Measurements from ENCODE around the gene GRIK2. TPM values are rescaled to one million over a fixed set of nuclear protein-coding genes. Genes with fewer than 3 reads are reported as not detected.

GRIK2 gene
- polyA plus RNA-seq, 3 donors: 12.4 to 19.0 (median 14.6) TPM

DNA sequence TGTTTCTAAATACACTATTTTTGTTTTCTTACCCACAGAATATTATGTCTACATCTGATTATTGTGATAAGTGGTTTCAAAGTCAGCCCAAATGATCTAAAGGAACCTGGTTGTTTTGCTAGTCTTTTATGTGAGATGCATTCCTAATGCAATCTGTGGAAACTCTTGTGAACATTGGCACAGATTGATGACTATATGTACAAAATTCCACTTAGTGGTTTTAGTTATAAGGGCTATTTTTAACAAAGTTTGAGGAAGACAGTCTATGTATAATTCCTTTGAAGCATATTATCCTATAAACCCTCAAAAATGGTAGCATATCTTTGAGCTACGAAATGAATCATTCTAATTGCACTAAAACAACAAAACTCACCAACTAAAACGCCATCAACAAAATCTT, 140.9 kb downstream of the GRIK2 start:
- no peak for DNase-seq

DNA sequence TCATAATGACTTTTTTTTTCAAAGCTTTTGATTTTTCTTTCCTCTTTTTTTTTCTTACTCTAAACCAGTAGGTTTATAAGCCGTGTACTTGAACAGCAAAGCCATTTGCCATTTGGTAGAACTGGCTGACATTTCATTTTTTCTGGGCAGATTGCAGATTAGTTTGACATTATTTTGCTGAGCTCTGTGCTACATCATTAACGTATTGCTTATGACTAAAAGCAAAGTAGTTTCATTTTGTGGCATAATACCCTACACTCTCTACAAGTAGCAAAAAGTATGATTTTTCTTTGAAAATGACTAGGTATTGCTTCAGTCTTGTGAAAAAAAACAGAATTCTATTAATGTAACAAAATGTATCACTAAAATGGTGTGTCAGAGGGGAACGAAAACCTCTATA, 141.3 kb downstream of the GRIK2 start:
- DNase-seq: no peak

GRCh38 chr6:101537753-101538316, 144.3 kb downstream of the GRIK2 start:
- no peak for DNase-seq

- no peak for DNase-seq
These were observed 146.2 kb downstream of the GRIK2 start for GRCh38 chr6:101539510-101540245.

GRCh38 chr6:101541894-101542293, 148.4 kb downstream of the GRIK2 start:
- DNase-seq: no peak

GRCh38 chr6:101543796-101544195, 150.3 kb downstream of the GRIK2 start:
- DNase-seq: no peak

DNA sequence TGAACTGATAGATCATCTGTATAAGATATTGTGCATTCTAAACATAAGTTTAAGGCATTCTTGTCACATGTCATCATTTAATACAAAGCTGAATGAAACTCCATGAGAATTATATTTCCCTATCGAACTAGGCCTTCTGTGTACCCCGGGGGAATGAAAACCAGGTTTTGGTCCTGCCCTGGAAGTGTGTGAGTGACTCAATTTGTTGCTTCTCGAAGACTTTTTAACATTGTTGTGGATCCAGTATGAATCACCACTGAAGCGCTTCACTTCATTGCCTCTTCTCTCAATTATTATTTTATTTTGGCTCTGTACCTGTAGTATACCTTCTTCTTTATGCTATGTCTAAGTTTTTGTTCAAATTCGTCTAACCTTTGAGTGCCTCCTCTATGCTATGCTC, 150.8 kb downstream of the GRIK2 start:
- DNase-seq: no peak

GRCh38 chr6:101545191-101545590, 151.7 kb downstream of the GRIK2 start:
- no peak for DNase-seq

DNA sequence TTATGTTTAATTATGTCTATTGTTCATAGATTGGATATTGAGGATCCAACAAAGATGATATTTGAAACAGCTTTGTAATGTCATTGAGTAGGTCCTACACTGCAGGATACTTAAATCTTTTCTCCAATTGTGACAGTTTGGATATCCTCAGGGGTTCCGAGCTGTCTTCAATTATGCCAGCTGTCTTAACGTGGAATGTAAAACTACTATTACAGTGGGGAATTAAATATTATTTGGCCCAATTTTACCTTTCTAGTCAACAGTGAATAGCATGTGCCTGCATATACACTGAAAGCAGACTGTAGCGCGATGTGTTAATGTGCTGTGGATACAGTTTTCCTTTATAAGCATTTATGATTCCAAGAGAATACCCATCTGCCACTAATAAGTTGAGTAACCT, 156.9 kb downstream of the GRIK2 start:
- no peak for DNase-seq

DNA sequence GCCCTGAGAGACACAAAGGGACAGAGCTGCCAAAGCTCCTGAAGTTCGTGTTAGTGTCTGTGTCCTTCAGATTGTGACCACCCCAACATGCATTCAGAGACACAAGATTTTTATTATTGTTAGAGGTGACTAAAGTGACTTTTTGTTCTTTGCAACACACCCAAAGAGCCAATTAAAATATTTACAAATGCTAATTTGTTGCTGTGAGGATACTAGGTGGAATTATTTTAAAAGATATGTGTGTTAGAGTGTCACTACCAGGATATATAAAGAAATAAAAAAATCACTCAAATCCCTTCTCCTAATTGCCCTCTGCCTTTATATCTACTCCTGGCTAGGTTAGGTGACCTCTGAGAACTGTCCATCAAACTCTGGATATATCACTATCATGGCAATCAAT, 160.7 kb downstream of the GRIK2 start:
- DNase-seq: no peak

GRCh38 chr6:101558712-101559111, 165.2 kb downstream of the GRIK2 start:
- DNase-seq: no peak

DNA sequence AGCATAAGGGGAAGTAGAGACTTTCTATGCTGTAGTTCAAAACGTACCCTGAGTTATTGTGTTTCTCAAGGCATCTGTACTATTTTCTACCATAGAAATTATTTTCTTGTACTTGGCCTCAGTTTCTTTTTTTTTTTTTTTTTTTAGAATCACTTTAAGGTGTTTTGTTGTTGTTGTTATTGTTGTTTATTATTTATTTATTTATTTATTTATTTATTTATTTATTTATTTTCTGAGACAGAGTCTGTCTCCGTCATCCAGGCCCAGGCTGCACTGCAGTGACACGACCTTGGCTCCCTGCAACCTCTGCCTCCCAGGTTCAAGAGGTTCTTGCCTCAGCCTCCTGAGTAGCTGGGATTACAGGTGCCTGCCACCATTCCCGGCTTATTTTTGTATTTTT, 179.1 kb downstream of the GRIK2 start:
- no peak for DNase-seq

DNA sequence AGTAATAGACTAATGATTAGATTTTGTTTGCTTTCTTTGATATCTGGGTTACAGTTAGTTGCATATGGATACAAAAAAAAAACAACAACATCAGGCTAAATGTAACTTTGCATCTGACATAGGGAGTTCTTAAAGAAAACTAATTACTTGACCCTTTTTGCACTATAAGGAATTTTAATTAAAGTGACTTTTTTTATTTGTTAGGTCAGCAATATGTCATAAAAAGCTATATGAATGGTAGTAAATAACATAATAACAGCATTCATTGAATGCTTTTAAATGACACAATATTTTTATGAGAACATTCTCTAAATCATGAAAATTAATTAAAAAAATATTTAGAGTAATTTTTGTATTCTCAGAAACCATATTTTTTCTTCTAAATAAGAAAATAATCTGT, 183.6 kb downstream of the GRIK2 start:
- no peak for DNase-seq

GRCh38 chr6:101578306-101578705, 184.8 kb downstream of the GRIK2 start:
- DNase-seq: no peak

GRCh38 chr6:101582792-101583191, 189.3 kb downstream of the GRIK2 start:
- DNase-seq: no peak

DNA sequence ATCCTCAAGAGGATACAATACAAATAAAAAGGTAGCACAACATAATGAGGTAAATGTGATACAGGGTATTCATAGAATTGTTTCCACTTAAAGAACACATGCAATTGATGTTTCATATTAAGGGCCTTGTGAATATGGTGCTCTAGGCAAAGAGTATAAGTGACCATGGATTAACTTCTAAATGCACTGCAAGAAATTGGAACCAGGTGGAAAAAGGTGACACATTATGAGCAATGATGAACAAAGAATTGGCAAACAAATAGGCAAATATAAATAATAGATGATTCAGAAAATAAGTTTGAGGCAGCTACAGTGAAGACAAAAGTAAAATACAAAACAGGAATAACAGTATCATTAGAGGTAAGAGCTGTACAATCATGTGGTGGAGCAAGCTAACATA, 192.0 kb downstream of the GRIK2 start:
- DNase-seq: no peak

DNA sequence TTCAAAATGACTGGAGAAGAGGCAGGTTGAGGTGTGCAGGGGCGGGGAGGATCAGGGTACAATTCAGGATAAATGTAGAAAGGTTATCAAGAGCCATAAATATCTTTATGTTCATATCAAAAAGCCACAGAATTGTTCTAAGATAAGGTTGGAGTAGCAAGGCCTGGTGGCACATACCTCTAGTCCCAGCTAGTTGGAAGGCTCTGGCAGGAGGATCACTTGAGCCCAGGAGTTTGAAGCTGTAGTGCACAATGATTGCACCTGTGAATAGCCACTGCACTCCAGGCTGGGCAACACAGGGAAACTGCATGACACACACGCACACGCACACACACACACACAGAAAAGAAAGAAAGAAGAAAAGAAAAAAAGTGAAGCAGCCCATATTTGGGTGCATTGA, 194.8 kb downstream of the GRIK2 start:
- DNase-seq: no peak

DNA sequence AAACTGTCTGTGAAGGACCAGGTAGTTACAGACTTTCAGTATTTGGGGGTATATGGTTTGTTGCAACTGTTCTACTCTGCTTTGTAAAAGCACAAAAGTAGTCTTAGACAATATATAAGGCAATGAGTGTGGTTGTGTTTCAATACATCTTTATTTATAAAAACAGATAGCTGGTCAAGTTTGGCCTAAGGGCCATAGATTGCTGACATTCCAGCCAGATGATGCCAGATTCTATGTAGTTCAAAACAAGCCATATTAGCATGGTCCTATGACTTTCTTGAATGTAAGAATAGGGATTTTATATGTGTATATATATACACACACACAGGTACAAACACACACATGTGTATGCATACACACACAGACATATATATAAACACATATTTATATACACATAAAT, 201.8 kb downstream of the GRIK2 start:
- no peak for DNase-seq

DNA sequence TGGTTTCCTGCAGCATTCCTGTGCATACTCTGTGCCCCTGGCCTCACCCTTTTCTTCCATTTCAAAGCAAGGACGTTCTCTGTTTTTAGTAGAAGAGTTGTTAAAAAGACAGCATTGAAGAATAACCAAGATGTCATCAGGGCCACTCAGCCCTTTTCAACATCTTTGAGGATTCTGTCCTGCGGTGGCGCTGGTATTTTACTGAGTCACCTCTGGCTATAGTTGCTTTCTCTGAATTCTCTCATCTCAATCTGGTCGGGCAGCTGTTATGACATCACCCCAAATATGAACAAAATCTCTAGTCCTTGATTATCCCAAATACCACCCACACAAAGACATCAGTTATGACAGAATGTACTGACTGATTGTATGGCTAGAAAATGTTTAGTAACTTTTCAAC, 204.2 kb downstream of the GRIK2 start:
- DNase-seq: no peak

DNA sequence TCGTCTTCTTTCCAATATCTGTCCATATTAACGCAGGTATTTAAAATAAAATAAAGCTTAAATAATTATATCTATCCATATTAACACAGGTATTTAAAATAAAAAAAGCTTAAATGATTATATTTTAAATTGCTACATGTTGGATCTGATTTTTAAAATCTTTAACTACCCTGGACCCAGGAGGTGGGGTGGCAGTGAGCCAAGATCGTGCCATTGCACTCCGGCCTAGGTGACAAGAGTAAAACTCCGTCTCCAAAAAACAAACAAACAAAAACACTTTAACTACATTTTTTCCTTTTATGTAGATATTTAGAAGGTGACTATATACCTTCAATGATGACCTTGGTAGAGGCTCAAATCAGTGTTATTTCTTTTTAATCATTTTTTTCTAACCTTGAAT, 211.9 kb downstream of the GRIK2 start:
- no peak for DNase-seq

GRCh38 chr6:101605874-101606273, 212.4 kb downstream of the GRIK2 start:
- DNase-seq: no peak

- DNase-seq: peak; percentile 35
These were observed 213.7 kb downstream of the GRIK2 start for GRCh38 chr6:101607111-101607690.

- no peak for DNase-seq
These were observed 215.2 kb downstream of the GRIK2 start for GRCh38 chr6:101608703-101609102.

DNA sequence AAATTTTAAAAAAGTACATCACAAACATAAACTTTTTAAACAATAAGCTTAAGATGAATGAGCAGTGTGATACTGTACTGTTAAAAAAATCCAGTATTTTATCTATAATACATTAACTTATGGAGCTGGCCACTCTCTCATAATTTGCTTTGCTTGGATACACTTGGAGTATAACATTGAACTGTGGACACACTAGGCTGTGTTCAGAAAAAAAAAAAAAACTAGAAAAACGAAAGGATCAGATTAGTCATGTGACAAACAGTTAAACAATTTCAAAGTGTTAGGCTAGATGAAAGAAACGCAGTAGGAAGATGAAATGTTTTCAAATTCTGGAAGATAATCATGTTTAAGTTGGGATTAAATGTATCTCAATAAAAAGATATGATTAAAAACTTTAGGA, 220.0 kb downstream of the GRIK2 start:
- DNase-seq: no peak

Data from renal pelvis (tissue), 4 donors.